OCI-LY1 (cell line): ENCODE results near the gene ZNF552.

ENCODE experiments used
- CTCF ChIP-seq: fragments of 200-600 bp; sonication (generic), shearing (Covaris generic); IDR thresholded peaks from 2 replicates; pipeline ENCODE4 v1.5.1; 2017; ENCODE audit warnings: mild to moderate bottlenecking, antibody characterized with exemption, low read length, moderate library complexity, mixed read lengths
- EZH2 ChIP-seq: fragments of 200-600 bp; sonication (generic), shearing (Covaris generic); IDR thresholded peaks from 2 replicates; pipeline ENCODE4 v1.8.0; 2017; ENCODE audit warnings: borderline replicate concordance, mixed run types, mild to moderate bottlenecking, antibody characterized with exemption, low read length, moderate library complexity, mixed read lengths

DNA sequence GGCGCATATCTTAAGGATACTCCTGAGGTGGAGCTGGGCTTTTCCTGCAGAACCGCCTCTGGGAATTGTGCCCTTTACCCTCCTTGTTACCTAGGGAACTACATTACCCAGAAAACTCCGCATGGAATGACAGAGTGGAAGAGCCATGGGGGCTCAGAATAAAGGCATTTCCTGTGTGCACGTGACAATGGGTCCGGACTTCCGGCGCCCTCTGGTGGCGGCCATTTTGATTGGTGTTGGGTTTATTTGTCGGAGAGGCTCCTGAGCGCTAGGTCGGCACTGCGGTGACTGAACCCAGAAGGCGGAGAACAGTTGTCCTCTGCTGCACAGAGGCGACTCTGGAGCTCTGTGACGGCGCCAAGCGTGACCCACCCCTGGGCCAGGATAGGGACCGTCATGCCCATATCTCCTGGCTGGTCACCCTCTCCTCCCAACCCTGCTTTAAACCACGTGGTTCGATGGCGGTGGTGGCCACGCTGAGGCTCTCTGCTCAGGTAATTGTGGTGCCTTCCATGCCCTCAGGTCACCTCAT is 15.4 kb upstream of the ZNF552 start, which contains the start of gene ZNF587B:
- peak; percentile 41; the same call in 1 of the 2 replicates for TF ChIP-seq CTCF
- TF ChIP-seq EZH2: no peak
